CD4-positive, alpha-beta memory T cell (primary cell): ENCODE results near the gene OR8K5. TPM values are rescaled to one million over a fixed set of nuclear protein-coding genes. Genes with fewer than 3 reads are reported as not detected.
"Not testable (repeated sequence)": the region's sequence is repeated elsewhere in the genome, so short reads cannot be mapped to it uniquely, and the experiment has no call there.

Source experiments
- CTCF ChIA-PET: fragments of 350-600 bp; sonication (Branson Sonifier 250); formaldehyde crosslinking; loops from one replicate; lab custom pipeline; 2021; ENCODE audit warnings: inconsistent platforms; ENCODE audit not compliant: partially characterized antibody; lab: Charles Lee
- POLR2A ChIA-PET: fragments of 350-600 bp; sonication (Branson Sonifier 250); formaldehyde crosslinking; loops from one replicate; lab custom pipeline; 2021; ENCODE audit not compliant: partially characterized antibody; lab: Charles Lee
- DNase-seq, 5 donors: peaks; one replicate each; pipeline versions ENCODE4 v3.0.0 to v3.0.0-alpha.2; 2020 to 2022; ENCODE audit warnings: mixed read lengths in 1 of 5
- H3K27ac ChIP-seq: one replicate; pipeline ENCODE4 v1.7.0; 2013; ENCODE audit warnings: low read depth, low read length
- H3K27me3 ChIP-seq: 2 replicates; pipeline ENCODE4 v1.7.0; 2013; ENCODE audit warnings: mild to moderate bottlenecking, low read length, moderate library complexity; ENCODE audit not compliant: insufficient read depth
- H3K36me3 ChIP-seq: 2 replicates; pipeline ENCODE4 v1.7.0; 2013; ENCODE audit warnings: mild to moderate bottlenecking, low read length, moderate library complexity; ENCODE audit not compliant: insufficient read depth
- H3K4me1 ChIP-seq: 2 replicates; pipeline ENCODE4 v1.7.0; 2013; ENCODE audit warnings: mild to moderate bottlenecking, low read length, moderate library complexity; ENCODE audit not compliant: insufficient read depth
- H3K4me3 ChIP-seq, 2 donors: one replicate each; pipeline ENCODE4 v1.7.0; 2013; ENCODE audit warnings: low read length in 2 of 2, mild to moderate bottlenecking in 1 of 2
- H3K9me3 ChIP-seq, 2 donors: one replicate each; pipeline ENCODE4 v1.7.0; 2013; ENCODE audit warnings: low read length in 2 of 2, control low read depth in 1 of 2; ENCODE audit not compliant: control insufficient read depth in 1 of 2
- H3K27ac Mint-ChIP-seq, 7 donors: one replicate each; pipeline ENCODE4 v1.8.0; 2020 to 2021; ENCODE audit warnings: mixed read lengths in 7 of 7, mild to moderate bottlenecking in 6 of 7, inconsistent platforms in 3 of 7, moderate library complexity in 3 of 7
- H3K27me3 Mint-ChIP-seq, 2 donors: one replicate each; pipeline ENCODE4 v1.8.0; 2020 to 2021; ENCODE audit warnings: mixed read lengths in 2 of 2
- H3K36me3 Mint-ChIP-seq, 2 donors: one replicate each; pipeline ENCODE4 v1.8.0; 2020 to 2021; ENCODE audit warnings: mixed read lengths in 2 of 2, inconsistent platforms in 1 of 2, mild to moderate bottlenecking in 1 of 2
- H3K4me1 Mint-ChIP-seq, 4 donors: one replicate each; pipeline ENCODE4 v1.8.0; 2020 to 2021; ENCODE audit warnings: mixed read lengths in 4 of 4, mild to moderate bottlenecking in 1 of 4
- H3K4me3 Mint-ChIP-seq, 8 donors: one replicate each; pipeline ENCODE4 v1.8.0; 2020 to 2021; ENCODE audit warnings: mixed read lengths in 8 of 8, mild to moderate bottlenecking in 7 of 8, moderate library complexity in 6 of 8, inconsistent platforms in 3 of 8
- H3K9me3 Mint-ChIP-seq, 8 donors: one replicate each; pipeline ENCODE4 v1.8.0; 2020 to 2021; ENCODE audit warnings: mixed read lengths in 8 of 8, mild to moderate bottlenecking in 5 of 8, inconsistent platforms in 3 of 8, moderate library complexity in 1 of 8
- intact Hi-C: fragments of 100-400 bp; cut with micrococcal nuclease; formaldehyde crosslinking; loops from one replicate; pipeline ENCODE4 v1.15.1; 2023
- polyA plus RNA-seq, 2 donors: library from polyadenylated mRNA; unstranded; fragments of 300-500 nt; fragmentation: Illumina TruSeq; gene quantifications; one replicate each; pipeline ENCODE4 v1.2.3, GENCODE V29; 2021
- total RNA-seq, 2 experiments: library from RNA; stranded (reverse); gene quantifications; one replicate each; pipeline ENCODE4 v1.2.3, GENCODE V29; 2021

Gene OR8K5
- total and polyA plus RNA-seq, 4 experiments from 2014 or later = not detected

DNA sequence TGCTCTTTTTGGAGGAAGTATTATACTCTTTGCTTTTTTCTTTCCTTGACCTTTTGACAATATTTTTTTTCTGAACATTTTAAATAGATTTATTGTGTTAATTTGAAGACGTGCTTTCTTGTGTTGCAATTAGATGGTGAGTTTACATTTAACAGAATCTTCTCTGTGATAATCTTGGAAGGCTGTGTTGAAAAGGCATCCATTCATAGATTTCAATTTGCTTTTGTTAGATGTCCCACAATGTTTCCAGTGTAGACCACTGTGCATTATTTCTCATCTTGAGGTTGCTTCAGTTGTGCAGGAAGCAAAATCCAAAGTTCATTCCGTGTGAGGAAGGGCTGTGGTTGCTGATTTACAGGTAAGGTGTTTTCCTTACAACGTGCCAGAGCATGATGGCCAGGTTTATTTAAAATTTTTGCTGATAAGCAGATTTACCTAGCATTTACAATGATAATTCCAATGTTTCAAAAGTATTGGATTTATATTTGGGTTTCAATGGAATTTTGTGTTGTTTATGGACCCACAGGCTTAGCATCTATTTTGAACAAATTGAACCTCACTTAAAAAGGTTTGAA lies 12.2 kb upstream of the OR8K5 start:
- no peaks in the 10 kb centered on the region for H3K4me1 Mint-ChIP-seq
- ChIA-PET POLR2A (no interaction called here), CTCF (no interaction called here)
- Histone ChIP-seq H3K9me3 (peaks cover 0 to 4% of the 10 kb centered on the region in 2 donors), H3K27ac (no peak overlapping the region), H3K36me3 (no peaks in the 10 kb centered on the region), H3K27me3 (no peaks in the 10 kb centered on the region), H3K4me1 (no peaks in the 10 kb centered on the region), H3K4me3 (no peak overlapping the region)
- no peak overlapping the region for H3K4me3 Mint-ChIP-seq
- no peak for DNase-seq
- H3K9me3 Mint-ChIP-seq = peaks cover 0 to 25% (median 17%) of the 10 kb centered on the region in 8 donors
- intact Hi-C loops = no loop called here
- no peaks in the 10 kb centered on the region for H3K27me3 Mint-ChIP-seq
- H3K27ac Mint-ChIP-seq = no peak overlapping the region
- H3K36me3 Mint-ChIP-seq = no peaks in the 10 kb centered on the region

DNA sequence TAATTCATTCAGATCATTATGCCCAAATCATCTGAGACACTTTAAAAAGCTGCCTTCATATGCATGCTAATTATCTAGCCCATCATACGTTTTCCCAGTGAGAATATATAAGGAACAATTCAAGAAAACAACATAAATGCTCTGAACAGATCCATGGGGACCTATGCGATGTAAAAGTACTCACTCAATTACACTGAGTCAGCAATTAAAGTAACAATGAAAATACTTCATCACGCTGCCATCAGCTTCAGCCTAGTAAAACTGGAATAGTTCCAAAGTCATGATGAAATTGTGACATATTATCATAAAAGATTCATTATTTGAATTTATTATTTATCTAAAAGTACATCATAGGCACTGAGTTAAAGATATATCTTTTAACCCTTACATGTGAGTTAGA lies 3.7 kb upstream of the OR8K5 start:
- H3K4me1 Mint-ChIP-seq = no peaks in the 10 kb centered on the region
- CTCF ChIA-PET = no interaction called here
- Histone ChIP-seq H3K4me3 (no peak overlapping the region), H3K27me3 (no peaks in the 10 kb centered on the region), H3K4me1 (no peaks in the 10 kb centered on the region), H3K36me3 (no peaks in the 10 kb centered on the region), H3K9me3 (no peaks in the 10 kb centered on the region), H3K27ac (no peak overlapping the region)
- H3K9me3 Mint-ChIP-seq = peaks cover 0 to 24% (median 9%) of the 10 kb centered on the region in 8 donors
- H3K4me3 Mint-ChIP-seq = no peak overlapping the region
- no peak overlapping the region for H3K27ac Mint-ChIP-seq
- intact Hi-C loops = no loop called here
- DNase-seq = no peak
- no peaks in the 10 kb centered on the region for H3K27me3 Mint-ChIP-seq
- POLR2A ChIA-PET = no interaction called here
- H3K36me3 Mint-ChIP-seq = no peaks in the 10 kb centered on the region

DNA sequence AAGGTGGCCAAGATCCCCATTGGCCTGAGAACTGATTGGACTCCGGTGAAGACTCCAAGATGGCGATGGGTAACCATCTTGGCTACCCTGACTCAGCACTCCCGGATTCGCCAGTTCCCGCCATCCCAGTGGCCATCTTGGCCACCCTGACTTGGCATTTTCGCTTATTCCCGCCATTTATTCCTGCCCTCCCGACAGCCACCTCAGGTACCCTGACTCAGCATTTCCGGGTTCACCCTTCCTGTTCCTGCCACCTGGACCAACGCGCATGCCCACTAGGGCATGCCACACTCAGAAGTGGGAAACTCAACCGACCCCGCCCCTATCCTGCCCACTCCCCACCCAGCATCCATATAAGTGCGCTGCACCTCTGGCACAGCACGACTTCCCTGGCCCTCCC lies 7.8 kb downstream of the OR8K5 start:
- no peak for DNase-seq
- no peak overlapping the region for H3K4me3 ChIP-seq
- POLR2A ChIA-PET = no interaction called here
- H3K36me3 Mint-ChIP-seq = peaks cover 0 to 2% of the 10 kb centered on the region in 2 donors
- H3K4me3 Mint-ChIP-seq = no peak overlapping the region
- H3K27me3 Mint-ChIP-seq = no peaks in the 10 kb centered on the region
- no peaks in the 10 kb centered on the region for H3K27me3 ChIP-seq
- H3K27ac ChIP-seq = no peak overlapping the region
- H3K9me3 ChIP-seq = peaks cover 0 to 13% of the 10 kb centered on the region in 2 donors
- no peaks in the 10 kb centered on the region for H3K4me1 Mint-ChIP-seq
- H3K36me3 ChIP-seq = no peaks in the 10 kb centered on the region
- intact Hi-C loops = no loop called here
- CTCF ChIA-PET = no interaction called here
- peaks cover 2 to 47% (median 35%) of the 10 kb centered on the region in 8 donors for H3K9me3 Mint-ChIP-seq
- H3K4me1 ChIP-seq = no peaks in the 10 kb centered on the region
- H3K27ac Mint-ChIP-seq = no peak overlapping the region

DNA sequence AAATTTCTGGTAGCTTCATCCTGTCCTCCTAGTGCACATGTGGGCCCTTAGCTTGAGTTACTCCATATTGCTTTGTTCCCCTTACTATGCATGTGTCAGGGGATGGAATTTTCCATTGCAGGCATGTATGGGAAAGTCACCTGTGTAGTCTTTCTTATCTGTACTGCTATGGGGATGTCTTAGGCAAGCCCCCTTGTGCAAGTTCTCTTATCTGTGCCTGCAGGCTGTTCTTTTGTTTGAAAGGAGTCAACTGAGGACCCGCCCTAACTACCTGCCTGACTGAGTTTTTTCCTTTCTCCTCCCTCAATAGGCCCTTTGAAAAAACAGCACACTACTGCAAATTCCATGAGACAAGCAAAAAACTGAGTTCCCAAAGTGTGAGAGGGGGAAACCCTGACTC lies 8.7 kb downstream of the OR8K5 start:
- Histone ChIP-seq H3K4me1 (no peaks in the 10 kb centered on the region), H3K4me3 (no peak overlapping the region), H3K27me3 (no peaks in the 10 kb centered on the region), H3K9me3 (peaks cover 0 to 13% of the 10 kb centered on the region in 2 donors), H3K27ac (no peak overlapping the region), H3K36me3 (no peaks in the 10 kb centered on the region)
- H3K27me3 Mint-ChIP-seq = no peaks in the 10 kb centered on the region
- DNase-seq = no peak
- peaks cover 2 to 41% (median 32%) of the 10 kb centered on the region in 8 donors for H3K9me3 Mint-ChIP-seq
- H3K36me3 Mint-ChIP-seq = peaks cover 0 to 2% of the 10 kb centered on the region in 2 donors
- H3K4me1 Mint-ChIP-seq = no peaks in the 10 kb centered on the region
- CTCF ChIA-PET = no interaction called here
- H3K27ac Mint-ChIP-seq = no peak overlapping the region
- no peak overlapping the region for H3K4me3 Mint-ChIP-seq
- POLR2A ChIA-PET = no interaction called here
- intact Hi-C loops = no loop called here

DNA sequence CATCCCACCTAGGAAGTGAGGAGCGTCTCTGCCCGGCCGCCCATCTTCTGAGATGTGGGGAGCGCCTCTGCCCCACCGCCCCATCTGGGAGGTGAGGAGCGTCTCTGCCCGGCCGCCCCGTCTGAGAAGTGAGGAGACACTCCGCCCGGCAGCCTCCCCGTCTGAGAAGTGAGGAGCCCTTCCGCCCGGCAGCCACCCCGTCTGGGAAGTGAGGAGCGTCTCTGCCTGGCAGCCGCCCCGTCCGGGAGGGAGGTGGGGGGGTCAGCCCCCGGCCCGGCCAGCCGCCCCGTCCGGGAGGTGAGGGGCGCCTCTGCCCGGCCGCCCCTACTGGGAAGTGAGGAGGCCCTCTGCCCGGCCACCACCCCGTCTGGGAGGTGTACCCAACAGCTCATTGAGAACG lies 16.4 kb downstream of the OR8K5 start:
- H3K27ac ChIP-seq, H3K4me3 ChIP-seq, CTCF ChIA-PET, intact Hi-C loops, H3K36me3 Mint-ChIP-seq, POLR2A ChIA-PET, H3K27ac Mint-ChIP-seq, H3K4me3 Mint-ChIP-seq, DNase-seq, H3K4me1 Mint-ChIP-seq, H3K36me3 ChIP-seq, H3K4me1 ChIP-seq, H3K27me3 ChIP-seq, H3K27me3 Mint-ChIP-seq, H3K9me3 ChIP-seq: not testable (repeated sequence)
- H3K9me3 Mint-ChIP-seq = peaks cover 0 to 17% (median 11%) of the 10 kb centered on the region in 8 donors

DNA sequence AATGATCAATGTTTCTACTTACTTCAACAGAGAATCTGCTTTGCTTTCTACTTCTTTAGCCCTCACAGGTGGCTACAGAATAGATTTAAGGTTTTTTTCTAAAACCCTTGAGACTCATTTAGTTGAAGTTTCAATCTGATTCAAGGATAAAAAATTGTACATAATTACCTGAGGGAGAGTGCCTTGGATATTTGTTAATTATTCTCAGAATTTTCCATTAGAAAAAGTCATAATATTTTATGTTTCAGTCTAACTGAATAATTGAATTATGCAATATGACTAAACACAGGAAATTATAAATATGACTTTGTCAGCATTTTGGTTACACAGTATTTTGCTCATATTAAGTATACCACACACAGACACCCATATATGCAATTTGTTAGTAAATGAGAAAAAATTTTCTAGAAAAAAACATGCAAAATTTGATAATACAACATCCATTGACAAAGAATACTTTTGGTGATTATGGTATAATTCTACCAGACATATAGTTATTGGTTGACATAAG lies 19.9 kb downstream of the OR8K5 start, which contains the start of gene OR8J3:
OR8J3 (minus strand) TSS at position 51 of the 511 bp plus-strand sequence. CDS start 2,483 bp downstream, outside the sequence.
- intact Hi-C loops = no loop called here
- no peak for DNase-seq
- POLR2A ChIA-PET = no interaction called here
- H3K36me3 Mint-ChIP-seq = no peaks in the 10 kb centered on the region
- Histone ChIP-seq H3K9me3 (no peaks in the 10 kb centered on the region), H3K27me3 (no peaks in the 10 kb centered on the region), H3K36me3 (no peaks in the 10 kb centered on the region), H3K27ac (no peak within 1 kb of the TSS), H3K4me3 (no peak within 1 kb of the TSS), H3K4me1 (no peaks in the 10 kb centered on the region)
- CTCF ChIA-PET = no interaction called here
- H3K4me1 Mint-ChIP-seq = no peaks in the 10 kb centered on the region
- no peak within 1 kb of the TSS for H3K4me3 Mint-ChIP-seq
- H3K27ac Mint-ChIP-seq = no peak within 1 kb of the TSS
- peaks cover 0 to 23% (median 15%) of the 10 kb centered on the region in 8 donors for H3K9me3 Mint-ChIP-seq
- no peaks in the 10 kb centered on the region for H3K27me3 Mint-ChIP-seq

DNA sequence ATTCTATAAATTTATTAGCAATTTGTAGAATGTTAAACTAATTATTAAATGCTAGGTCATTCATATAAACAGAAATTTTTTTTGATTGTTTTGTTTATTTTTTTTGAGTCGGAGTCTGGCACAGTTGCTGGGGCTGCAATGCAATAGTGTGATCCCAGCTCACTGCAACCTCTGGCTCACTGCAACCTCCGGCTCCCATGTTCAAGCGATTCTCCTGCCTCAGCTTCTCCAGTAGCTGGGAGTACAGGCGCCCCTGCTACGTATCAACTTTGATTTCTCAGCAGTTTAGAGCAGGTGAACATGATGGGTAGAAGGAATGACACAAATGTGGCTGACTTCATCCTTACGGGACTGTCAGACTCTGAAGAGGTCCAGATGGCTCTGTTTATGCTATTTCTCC lies 38.0 kb downstream of the OR8K5 start, which contains the start of gene OR8H3:
OR8H3 (plus strand) TSS at position 301 of the 400 bp plus-strand sequence; CDS start at position 301, 0 bp downstream.
- Histone ChIP-seq H3K27me3 (no peaks in the 10 kb centered on the region), H3K4me3 (no peak within 1 kb of the TSS), H3K9me3 (no peaks in the 10 kb centered on the region), H3K27ac (no peak within 1 kb of the TSS), H3K4me1 (no peaks in the 10 kb centered on the region), H3K36me3 (no peaks in the 10 kb centered on the region)
- no peaks in the 10 kb centered on the region for H3K36me3 Mint-ChIP-seq
- intact Hi-C loops = no loop called here
- POLR2A ChIA-PET = no interaction called here
- no peak within 1 kb of the TSS for H3K4me3 Mint-ChIP-seq
- no peaks in the 10 kb centered on the region for H3K4me1 Mint-ChIP-seq
- CTCF ChIA-PET = no interaction called here
- no peak for DNase-seq
- peaks cover 4 to 19% (median 11%) of the 10 kb centered on the region in 8 donors for H3K9me3 Mint-ChIP-seq
- no peak within 1 kb of the TSS for H3K27ac Mint-ChIP-seq
- no peaks in the 10 kb centered on the region for H3K27me3 Mint-ChIP-seq
